Measurements from ENCODE around the gene DPEP1.
"Not testable (repeated sequence)": the region's sequence is repeated elsewhere in the genome, so short reads cannot be mapped to it uniquely, and the experiment has no call there.

The DPEP1 gene

GRCh38 chr16:89570342-89570923, 43.0 kb upstream of the DPEP1 start:
- no peak overlapping the region for H3K9ac ChIP-seq (ENCODE audit: low read length)
- H2AFZ ChIP-seq (ENCODE audit: low read depth, low read length): no peak overlapping the region
- H3K27ac ChIP-seq (ENCODE audit: low read length): no peak overlapping the region
- no peaks in the 10 kb centered on the region for H3K27me3 ChIP-seq (ENCODE audit: low read depth, low read length)
- H3K4me1 ChIP-seq (ENCODE audit: low read length): peaks cover 13% of the 10 kb centered on the region
- H3K4me3 ChIP-seq (ENCODE audit: low read length): no peak overlapping the region
- no peak overlapping the region for H3K4me2 ChIP-seq (ENCODE audit: low read length)
- H3K36me3 ChIP-seq (replicated peaks; ENCODE audit: low read depth, low read length): no peaks in the 10 kb centered on the region
- peaks cover 11% of the 10 kb centered on the region; the same call in 1 of the 2 replicates for H4K20me1 ChIP-seq (ENCODE audit: insufficient read depth, low read length)
- TF ChIP-seq CTCF (IDR thresholded peaks at IDR 0.05; ENCODE audit: low read depth, low read length) (no peak), EZH2phosphoT487 (IDR thresholded peaks at IDR 0.05; ENCODE audit: low read depth) (no peak)
- H3K79me2 ChIP-seq (ENCODE audit: low read length): peaks cover 4% of the 10 kb centered on the region; the same call in 1 of the 2 replicates
- no peaks in the 10 kb centered on the region for H3K9me3 ChIP-seq (ENCODE audit: insufficient read depth, low read length)

GRCh38 chr16:89570983-89571598, 42.4 kb upstream of the DPEP1 start:
- not testable (repeated sequence) for H3K4me2 ChIP-seq (ENCODE audit: low read length); H3K27me3 ChIP-seq (ENCODE audit: low read depth, low read length); H3K4me1 ChIP-seq (ENCODE audit: low read length); H3K9me3 ChIP-seq (ENCODE audit: insufficient read depth, low read length); H3K4me3 ChIP-seq (ENCODE audit: low read length); H4K20me1 ChIP-seq (ENCODE audit: insufficient read depth, low read length); H3K79me2 ChIP-seq (ENCODE audit: low read length); H3K27ac ChIP-seq (ENCODE audit: low read length); H3K9ac ChIP-seq (ENCODE audit: low read length); H3K36me3 ChIP-seq (replicated peaks; ENCODE audit: low read depth, low read length); H2AFZ ChIP-seq (ENCODE audit: low read depth, low read length)

- Histone ChIP-seq H2AFZ (ENCODE audit: low read depth, low read length) (no peak overlapping the region), H3K4me2 (ENCODE audit: low read length) (no peak overlapping the region), H3K4me3 (ENCODE audit: low read length) (no peak overlapping the region), H3K9me3 (ENCODE audit: insufficient read depth, low read length) (no peaks in the 10 kb centered on the region), H3K27me3 (ENCODE audit: low read depth, low read length) (no peaks in the 10 kb centered on the region), H3K36me3 (replicated peaks; ENCODE audit: low read depth, low read length) (no peaks in the 10 kb centered on the region), H3K9ac (ENCODE audit: low read length) (no peak overlapping the region), H3K4me1 (ENCODE audit: low read length) (peaks cover 13% of the 10 kb centered on the region), H4K20me1 (ENCODE audit: insufficient read depth, low read length) (no peaks in the 10 kb centered on the region), H3K79me2 (ENCODE audit: low read length) (peaks cover 15% of the 10 kb centered on the region), H3K27ac (ENCODE audit: low read length) (no peak overlapping the region)
- TF ChIP-seq CTCF (IDR thresholded peaks at IDR 0.05; ENCODE audit: low read depth, low read length) (no peak), EZH2phosphoT487 (IDR thresholded peaks at IDR 0.05; ENCODE audit: low read depth) (no peak)
Observed at GRCh38 chr16:89571636-89572035, 41.8 kb upstream of the DPEP1 start.

GRCh38 chr16:89572073-89572484, 41.4 kb upstream of the DPEP1 start:
- peaks cover 13% of the 10 kb centered on the region for H3K4me1 ChIP-seq (ENCODE audit: low read length)
- H3K4me2 ChIP-seq (ENCODE audit: low read length): no peak overlapping the region
- no peak overlapping the region for H3K27ac ChIP-seq (ENCODE audit: low read length)
- H3K79me2 ChIP-seq (ENCODE audit: low read length): peaks cover 19% of the 10 kb centered on the region
- no peaks in the 10 kb centered on the region for H4K20me1 ChIP-seq (ENCODE audit: insufficient read depth, low read length)
- no peak overlapping the region for H3K4me3 ChIP-seq (ENCODE audit: low read length)
- H2AFZ ChIP-seq (ENCODE audit: low read depth, low read length): no peak overlapping the region
- TF ChIP-seq CTCF (IDR thresholded peaks at IDR 0.05; ENCODE audit: low read depth, low read length) (no peak), EZH2phosphoT487 (IDR thresholded peaks at IDR 0.05; ENCODE audit: low read depth) (no peak)
- no peak overlapping the region for H3K9ac ChIP-seq (ENCODE audit: low read length)
- H3K9me3 ChIP-seq (ENCODE audit: insufficient read depth, low read length): no peaks in the 10 kb centered on the region
- H3K27me3 ChIP-seq (ENCODE audit: low read depth, low read length): no peaks in the 10 kb centered on the region
- H3K36me3 ChIP-seq (replicated peaks; ENCODE audit: low read depth, low read length): no peaks in the 10 kb centered on the region
